Heart right ventricle (tissue), 16 donors: ENCODE measurements around the gene JAK1. TPM values are rescaled to one million over a fixed set of nuclear protein-coding genes. Genes with fewer than 3 reads are reported as not detected.

Source experiments
- ATAC-seq, 8 donors: fragments of 200-7000 bp; cut with Tn5 transposase; one replicate each; pipeline ENCODE4 v1.9.1; 2020; ENCODE audit warnings: mild to moderate bottlenecking in 8 of 8, moderate library complexity in 8 of 8, moderate number of reproducible peaks in 1 of 8
- DNase-seq, 2 donors: peaks; one replicate each; pipeline ENCODE4 v3.0.0-alpha.2; 2020
- H3K27ac ChIP-seq, 10 donors: fragments of 200-600 bp; sonication (generic) in 2 of 10; one replicate each; pipeline versions ENCODE4 v1.5.0 to v1.8.0; 2020 to 2022; ENCODE audit warnings: mild to moderate bottlenecking in 3 of 10
- H3K27me3 ChIP-seq, 7 donors: fragments of 200-600 bp; one replicate each; pipeline ENCODE4 v1.8.0; 2021 to 2022; ENCODE audit warnings: mild to moderate bottlenecking in 2 of 7
- H3K36me3 ChIP-seq, 9 donors: fragments of 200-600 bp; sonication (generic) in 1 of 9; one replicate each; pipeline versions ENCODE4 v1.5.0 to v1.8.0; 2020 to 2022; ENCODE audit warnings: mild to moderate bottlenecking in 2 of 9
- H3K4me1 ChIP-seq, 9 donors: fragments of 200-600 bp; sonication (generic) in 1 of 9; one replicate each; pipeline versions ENCODE4 v1.5.0 to v1.8.0; 2020 to 2022; ENCODE audit warnings: mild to moderate bottlenecking in 4 of 9
- H3K4me3 ChIP-seq, 10 donors: fragments of 200-600 bp; sonication (generic) in 2 of 10; one replicate each; pipeline versions ENCODE4 v1.5.0 to v1.8.0; 2020 to 2022; ENCODE audit warnings: mild to moderate bottlenecking in 7 of 10, moderate library complexity in 2 of 10
- H3K9me3 ChIP-seq, 11 donors: fragments of 200-600 bp in 10 of 11; sonication (generic) in 2 of 11; one replicate each; pipeline versions ENCODE4 v1.5.0 to v1.8.0; 2013 to 2022; ENCODE audit warnings: mild to moderate bottlenecking in 2 of 11, control low read depth in 1 of 11, moderate library complexity in 1 of 11
- CTCF ChIP-seq, 9 donors: fragments of 200-600 bp; sonication (generic) in 2 of 9; IDR thresholded peaks; one replicate each; pipeline versions ENCODE4 v1.5.0 to v1.8.0; 2021 to 2022; ENCODE audit warnings: antibody characterized with exemption in 9 of 9, mild to moderate bottlenecking in 5 of 9, moderate library complexity in 1 of 9
- WGBS, 2 donors: extraction: QIAGEN DNeasy Blood & Tissue Kit; methylation state at CpG; one replicate each; pipeline ENCODE4 v1.1.7; 2013; ENCODE audit warnings: inconsistent platforms in 1 of 2; 5-methylcytosine and 5-hydroxymethylcytosine counted together
- intact Hi-C, 10 donors: fragments of 100-400 bp; cut with DNase I; formaldehyde crosslinking; loops; one replicate each; pipeline versions ENCODE4 v1.11.1 to v1.14.2; 2022
- polyA plus RNA-seq, 2 donors: library from polyadenylated mRNA; stranded (reverse); fragments of 200-250 nt; gene quantifications; one replicate each; pipeline ENCODE4 v1.2.3, GENCODE V29; 2013
- total RNA-seq, 10 donors: library from RNA; stranded (reverse); fragmentation: NEBNext Ultra II Directional in 3 of 10; extraction: Animal tissue kit (Norgen Biotek cat#: 25700) in 3 of 10; gene quantifications; one replicate each; pipeline versions ENCODE4 v1.2.1 to v1.2.4, GENCODE V29; 2021 to 2023
- donor health status: Arrhythmogenic right ventricular cardiomyopathy.
- donor health status: ischemic (EF 13 %, LVEDD 7.1; RV severe dilation, severe dysfunction).
- donor health status: healthy with polysubstance abuse.
- donor health status: DM: no; HTN: yes; CAD: no.
- donor health status: DM: no; HTN: no; CAD: no.
- donor health status: ischemic (EF 25% LVEDD 6.9; RV normal size, moderate dysfunction).
- donor health status: ischemic (EF 25% LVEDD 5.7; RV mildly dilated, moderate dysfunction).
- donor health status: healthy.
- donor health status: DM: yes; HTN: yes; CAD: no.
- donor health status: Ischemic cardiomyopathy.
- donor health status: ischemic (EF 35%, LVEDD 5.7; RV mildly dilated, moderate dysfunction).
- donor health status: nonischemic (EF 11% LVEDD 7.7; RV severe dilation, severe dysfunction).
- donor health status: DM: yes; HTN: yes; CAD: no.
- donor health status: PGD.
- donor health status: ischemic (EF 29% LVEDD 5.4; RV normal size, mild dysfunction).
- donor health status: nonischemic (EF 23%, LVEDD 6.1; RV moderate dilation, normal function).

The JAK1 gene
- total and polyA plus RNA-seq, 12 donors: 20.1 to 122 (median 81.3) TPM

GRCh38 chr1:64917328-64917861 is 49.0 kb downstream of the JAK1 start:
- ATAC-seq (peak; percentile 55 to 97 (median 85)), DNase-seq (peak; percentile 39 to 77)
- intact Hi-C loops: no loop called here
- TF ChIP-seq CTCF (IDR thresholded peaks at IDR 0.05): no peak
- no peaks in the 10 kb centered on the region for H3K36me3 ChIP-seq
- no peak overlapping the region for H3K4me3 ChIP-seq
- H3K27ac ChIP-seq: peak overlapping the region in 7 of 10 donors; percentile 14 to 68 (median 40)
- H3K4me1 ChIP-seq: peaks cover 3 to 90% (median 61%) of the 10 kb centered on the region in 9 donors
- H3K9me3 ChIP-seq: no peaks in the 10 kb centered on the region
- WGBS, 2 donors: 27 to 28% methylated on average over 3 of the region's 3 CpGs
- no peaks in the 10 kb centered on the region for H3K27me3 ChIP-seq

- no peak overlapping the region for H3K27ac ChIP-seq
- DNase-seq: no peak
- no peaks in the 10 kb centered on the region for H3K36me3 ChIP-seq
- H3K27me3 ChIP-seq: no peaks in the 10 kb centered on the region
- peaks cover 3 to 86% (median 52%) of the 10 kb centered on the region in 9 donors for H3K4me1 ChIP-seq
- 80 to 88% methylated on average over 9 of the region's 9 CpGs for WGBS, 2 donors
- no peak overlapping the region for H3K4me3 ChIP-seq
- TF ChIP-seq CTCF (IDR thresholded peaks at IDR 0.05): no peak
- no peak for ATAC-seq
- no peaks in the 10 kb centered on the region for H3K9me3 ChIP-seq
- intact Hi-C loops: no loop called here
These were observed 50.7 kb downstream of the JAK1 start for GRCh38 chr1:64915381-64916274.

- Histone ChIP-seq H3K36me3 (no peaks in the 10 kb centered on the region), H3K27ac (no peak overlapping the region), H3K4me3 (no peak overlapping the region), H3K9me3 (no peaks in the 10 kb centered on the region), H3K27me3 (no peaks in the 10 kb centered on the region), H3K4me1 (peaks cover 3 to 93% (median 58%) of the 10 kb centered on the region in 9 donors)
- no peak for ATAC-seq
- TF ChIP-seq CTCF (IDR thresholded peaks at IDR 0.05): no peak
- intact Hi-C loops: no loop called here
- 70 to 77% methylated on average over 3 of the region's 3 CpGs for WGBS, 2 donors
- no peak for DNase-seq
These were observed 52.9 kb downstream of the JAK1 start for GRCh38 chr1:64913361-64914015.

GRCh38 chr1:64912191-64912590 is 54.2 kb downstream of the JAK1 start:
- intact Hi-C loops: no loop called here
- Histone ChIP-seq H3K36me3 (no peaks in the 10 kb centered on the region), H3K27ac (no peak overlapping the region), H3K4me3 (no peak overlapping the region), H3K9me3 (no peaks in the 10 kb centered on the region), H3K4me1 (peaks cover 0 to 91% (median 50%) of the 10 kb centered on the region in 9 donors), H3K27me3 (no peaks in the 10 kb centered on the region)
- no peak for TF ChIP-seq CTCF (IDR thresholded peaks at IDR 0.05)
- ATAC-seq: no peak
- 79 to 83% methylated on average over 2 of the region's 2 CpGs for WGBS, 2 donors
- no peak for DNase-seq
